ENCODE data around the gene PTPRN2.
"Not testable (repeated sequence)": the region's sequence is repeated elsewhere in the genome, so short reads cannot be mapped to it uniquely, and the experiment has no call there.

PTPRN2 gene

DNA sequence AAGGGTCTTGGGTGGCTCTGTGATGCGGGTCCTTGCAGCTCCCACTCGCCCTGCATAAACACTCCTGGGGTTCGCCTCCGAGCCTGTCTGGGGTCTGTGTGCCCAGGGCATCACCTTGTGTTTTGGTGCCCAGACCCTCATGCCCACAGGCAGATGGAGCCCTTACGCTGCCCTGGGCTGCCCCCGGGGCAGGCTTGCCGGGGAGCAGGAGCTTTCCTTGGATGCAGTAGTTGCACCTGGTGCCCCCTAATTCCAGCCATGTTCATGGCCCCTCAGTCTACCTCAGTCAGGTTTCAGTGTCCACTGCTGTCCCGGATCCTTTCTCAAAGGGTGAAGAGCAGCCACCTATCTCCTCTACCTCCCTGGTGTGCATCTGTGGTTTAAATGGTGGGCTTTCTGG lies 396.0 kb downstream of the PTPRN2 start:
- DNase-seq = no peak

DNA sequence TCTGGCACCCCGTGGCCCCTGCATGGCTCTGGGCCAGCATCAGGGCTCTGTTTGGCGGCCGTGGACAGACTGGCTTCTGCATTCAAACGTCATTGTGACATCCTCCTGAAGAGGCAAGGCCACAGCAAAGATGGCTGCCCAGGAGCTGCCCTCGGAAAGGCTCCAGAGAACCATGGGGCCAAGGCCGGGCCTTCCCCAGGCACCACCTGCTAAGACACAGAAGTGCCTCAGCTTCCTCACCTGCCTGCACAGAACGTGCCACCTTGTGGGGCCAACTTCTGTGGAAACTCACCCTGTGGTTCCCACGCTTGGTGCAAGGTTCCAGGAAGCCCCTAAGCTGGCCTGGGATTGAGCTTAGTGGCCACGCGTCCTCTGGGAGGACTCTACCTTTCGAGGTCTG lies 396.9 kb downstream of the PTPRN2 start:
- no peak for DNase-seq

DNA sequence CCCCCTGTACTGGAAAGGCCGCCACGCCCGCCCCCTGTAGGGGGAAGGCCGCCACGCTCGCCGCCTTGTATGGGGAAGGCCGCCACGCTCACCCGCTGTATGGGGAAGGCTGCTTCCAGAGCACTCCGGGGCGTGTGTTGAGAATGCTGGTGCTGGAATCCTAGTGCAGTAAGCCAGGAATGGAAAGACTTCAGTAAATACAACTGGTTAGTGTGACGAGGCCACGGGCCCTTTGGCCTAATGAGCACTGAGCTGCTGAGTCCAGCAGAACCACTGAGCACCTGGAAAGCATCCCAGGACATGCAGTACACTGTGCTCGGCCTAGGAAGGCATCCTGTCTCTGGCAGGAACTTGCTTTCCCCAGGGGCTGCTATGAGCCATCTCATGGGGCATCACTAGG lies 398.9 kb downstream of the PTPRN2 start:
- DNase-seq = no peak

DNA sequence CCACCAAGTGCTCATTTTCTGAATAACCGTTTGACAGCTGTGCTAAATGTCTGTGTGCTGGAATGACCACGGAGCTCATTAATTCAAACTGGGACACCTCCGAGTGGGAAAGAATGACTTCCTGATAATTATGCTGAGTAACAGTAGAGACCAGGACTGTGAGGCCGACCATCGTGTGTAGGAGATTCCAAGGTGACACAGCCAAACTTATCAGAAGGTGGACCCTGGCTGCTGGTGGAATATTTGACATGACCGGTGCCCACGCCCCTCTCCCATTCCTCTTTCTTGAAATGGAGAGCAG lies 400.0 kb downstream of the PTPRN2 start:
- DNase-seq = no peak

DNA sequence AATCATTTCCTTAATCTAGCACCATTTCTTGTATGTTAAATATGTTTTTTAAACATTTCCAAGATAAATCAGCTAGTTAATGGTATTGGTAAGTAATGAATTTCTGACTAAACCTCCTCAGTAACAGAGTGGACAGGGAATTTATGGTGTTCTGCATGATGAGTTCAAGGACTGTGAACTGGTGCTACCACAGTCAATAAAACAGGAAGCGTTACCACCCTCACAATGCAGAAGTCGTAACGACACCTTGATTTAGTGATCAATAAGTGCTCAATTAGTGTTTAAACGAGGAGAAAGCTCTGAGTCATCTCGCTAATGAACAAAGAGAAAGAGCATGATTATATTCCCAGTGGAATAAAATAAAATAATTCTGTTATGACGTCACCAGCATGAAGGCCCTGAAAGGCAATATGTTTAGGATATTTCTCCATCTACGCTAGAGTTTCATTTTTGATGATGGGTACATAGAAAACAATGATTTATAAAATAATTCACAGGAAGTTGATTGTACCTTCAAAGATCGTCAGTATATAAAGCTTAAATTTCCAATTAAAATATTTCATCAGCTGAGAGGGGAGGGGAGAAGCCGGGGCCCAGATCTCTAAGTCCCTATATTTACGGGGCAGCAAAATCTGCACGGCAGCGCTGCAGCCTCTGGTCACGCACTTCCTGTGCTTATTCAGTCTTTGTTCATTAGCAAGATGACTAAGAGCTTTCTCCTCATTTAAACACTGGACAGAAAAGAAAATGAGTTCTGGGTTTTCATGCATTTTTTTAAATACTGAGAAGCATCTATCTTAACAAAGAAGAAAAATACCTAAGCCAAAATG lies 400.5 kb downstream of the PTPRN2 start:
- peak; percentile 24 for DNase-seq

DNA sequence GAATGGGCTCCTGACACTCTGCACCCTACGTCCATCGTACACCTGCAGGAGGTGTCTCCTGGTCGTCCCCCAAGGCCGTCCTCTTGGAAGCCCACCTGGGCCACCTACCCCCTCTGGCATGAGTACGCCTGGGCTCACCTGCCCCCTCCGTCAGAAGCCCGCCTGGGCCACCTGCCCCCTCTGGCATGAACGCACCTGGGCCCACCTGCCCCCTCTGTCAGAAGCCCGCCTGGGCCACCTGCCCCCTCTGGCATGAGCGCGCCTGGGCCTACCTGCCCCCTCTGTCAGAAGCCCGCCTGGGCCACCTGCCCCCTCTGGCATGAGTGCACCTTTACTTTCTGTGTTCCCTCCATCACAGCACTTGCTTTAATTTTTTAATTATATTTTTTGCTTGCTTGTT lies 401.2 kb downstream of the PTPRN2 start:
- DNase-seq = no peak

DNA sequence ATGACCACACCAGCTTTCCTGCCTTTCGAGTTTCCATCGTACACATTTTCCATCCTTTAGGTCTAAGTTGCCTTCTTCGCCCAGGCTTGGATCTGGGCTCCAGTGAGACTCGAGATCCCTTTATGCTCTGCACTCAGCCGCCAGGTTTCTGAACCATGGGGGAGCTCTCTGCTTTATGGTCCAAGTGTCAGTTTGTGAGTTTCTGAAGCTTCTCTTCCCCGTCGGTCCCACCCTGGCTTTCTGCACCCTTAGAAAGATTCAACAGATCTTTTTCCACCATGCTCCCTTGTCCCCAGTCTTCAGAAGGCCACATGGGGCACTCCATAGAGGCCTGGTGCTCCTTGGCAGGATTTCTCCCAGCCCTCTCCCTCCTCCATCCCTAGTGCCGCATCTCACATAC lies 402.0 kb downstream of the PTPRN2 start:
- no peak for DNase-seq

DNA sequence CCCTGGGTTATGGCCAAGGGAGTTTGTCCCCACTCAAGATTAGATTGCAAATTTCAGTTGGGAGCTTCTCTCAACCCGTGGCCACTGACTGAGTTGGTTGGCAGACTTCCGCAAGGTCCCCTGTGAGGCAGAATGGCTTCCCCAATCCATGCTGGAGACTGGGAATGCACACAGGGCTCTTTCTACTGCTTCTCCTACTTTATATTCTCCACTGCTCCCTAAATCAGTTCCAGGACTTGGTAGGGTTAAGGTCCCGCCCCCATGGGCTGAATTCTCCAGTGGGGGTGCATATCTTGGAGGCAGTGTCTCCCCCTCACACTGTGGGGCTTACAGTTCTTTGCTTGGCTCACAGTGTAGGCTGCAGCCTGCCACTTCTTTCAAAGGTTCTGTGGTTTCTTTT lies 404.2 kb downstream of the PTPRN2 start:
- DNase-seq = no peak

DNA sequence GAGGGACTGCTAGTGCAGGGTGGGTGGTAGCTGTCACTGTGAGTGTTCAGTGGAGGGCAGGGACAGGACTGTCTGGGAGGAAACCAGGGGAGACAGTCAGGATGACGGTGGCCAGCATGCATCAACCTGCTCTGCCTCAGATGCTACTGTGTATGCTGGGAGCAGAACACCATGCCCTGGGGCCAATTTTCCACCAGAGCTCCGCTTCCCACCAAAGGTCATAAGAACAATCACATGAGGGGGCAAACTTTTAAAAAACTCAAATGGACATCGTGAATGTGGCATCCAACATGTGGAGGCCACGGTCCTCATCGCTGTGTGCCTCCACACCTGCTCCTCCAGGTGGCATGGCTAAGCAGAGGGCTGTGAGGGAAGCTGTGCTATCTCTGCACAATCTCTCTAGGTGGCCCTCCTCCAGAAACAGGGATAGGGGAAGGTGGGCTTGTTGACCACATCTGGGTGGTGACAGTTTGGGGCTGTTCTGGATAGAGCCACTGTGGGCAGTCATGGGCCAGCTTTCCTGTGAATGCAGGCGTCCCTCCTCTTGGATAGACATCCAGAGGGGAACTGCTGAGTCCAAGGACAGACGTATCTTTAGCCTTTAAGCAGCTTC lies 411.0 kb downstream of the PTPRN2 start:
- no peak for DNase-seq

DNA sequence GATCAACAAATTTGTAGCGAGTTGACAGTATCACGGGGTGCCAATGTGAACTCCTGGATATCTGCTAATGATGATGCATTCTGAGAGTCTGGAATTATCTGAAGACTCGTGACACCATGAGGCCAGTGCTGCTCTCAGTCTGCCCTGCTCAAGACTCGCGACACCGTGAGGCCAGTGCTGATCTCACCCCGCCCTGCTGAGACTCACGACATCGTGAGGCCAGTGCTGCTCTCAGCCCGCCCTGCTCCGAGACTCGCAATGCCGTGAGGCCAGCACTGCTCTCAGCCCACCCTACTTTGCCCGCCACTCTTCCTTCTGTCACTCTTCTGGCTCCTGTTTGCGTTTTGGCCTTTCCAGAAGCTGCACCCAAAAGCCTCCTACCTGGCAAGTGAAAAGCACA lies 411.8 kb downstream of the PTPRN2 start:
- DNase-seq = no peak

DNA sequence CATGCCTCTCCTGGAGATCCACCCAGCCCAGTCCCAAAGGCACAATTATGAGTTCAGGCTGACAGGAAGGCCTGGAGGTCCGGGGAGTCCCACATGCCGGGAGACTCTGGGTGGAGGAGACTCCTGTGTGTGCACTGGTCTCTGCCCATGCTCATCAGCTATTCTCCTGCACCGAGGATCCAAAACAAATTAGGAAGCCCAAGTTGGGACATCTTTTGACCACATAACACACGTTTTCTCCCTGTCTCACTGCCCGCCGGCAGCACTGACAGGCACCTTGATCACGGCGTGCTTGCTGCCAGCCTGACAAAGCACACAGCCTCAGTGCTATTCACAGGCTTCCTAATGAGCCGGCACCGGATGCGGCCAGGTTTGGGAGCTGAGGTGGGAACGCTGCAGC lies 412.7 kb downstream of the PTPRN2 start:
- no peak for DNase-seq

DNA sequence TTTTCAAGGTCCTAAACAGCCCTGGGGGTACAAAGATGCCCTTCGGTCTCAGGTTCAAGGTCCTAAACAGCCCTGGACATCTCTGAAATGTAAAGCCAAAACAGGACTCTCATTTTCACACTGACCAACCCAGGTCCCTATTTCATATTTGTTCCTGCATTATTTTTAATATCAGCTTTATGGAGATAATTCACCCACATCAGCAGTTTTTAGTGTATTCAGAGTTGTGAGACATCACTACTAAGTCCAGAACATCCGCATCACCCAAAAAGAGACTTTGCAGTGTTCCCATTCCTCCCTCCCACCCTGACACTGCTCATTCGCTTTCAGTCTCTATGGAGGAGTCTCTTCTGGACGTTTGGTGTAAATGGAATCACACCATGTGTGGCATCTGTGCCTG lies 420.2 kb downstream of the PTPRN2 start:
- DNase-seq = no peak

DNA sequence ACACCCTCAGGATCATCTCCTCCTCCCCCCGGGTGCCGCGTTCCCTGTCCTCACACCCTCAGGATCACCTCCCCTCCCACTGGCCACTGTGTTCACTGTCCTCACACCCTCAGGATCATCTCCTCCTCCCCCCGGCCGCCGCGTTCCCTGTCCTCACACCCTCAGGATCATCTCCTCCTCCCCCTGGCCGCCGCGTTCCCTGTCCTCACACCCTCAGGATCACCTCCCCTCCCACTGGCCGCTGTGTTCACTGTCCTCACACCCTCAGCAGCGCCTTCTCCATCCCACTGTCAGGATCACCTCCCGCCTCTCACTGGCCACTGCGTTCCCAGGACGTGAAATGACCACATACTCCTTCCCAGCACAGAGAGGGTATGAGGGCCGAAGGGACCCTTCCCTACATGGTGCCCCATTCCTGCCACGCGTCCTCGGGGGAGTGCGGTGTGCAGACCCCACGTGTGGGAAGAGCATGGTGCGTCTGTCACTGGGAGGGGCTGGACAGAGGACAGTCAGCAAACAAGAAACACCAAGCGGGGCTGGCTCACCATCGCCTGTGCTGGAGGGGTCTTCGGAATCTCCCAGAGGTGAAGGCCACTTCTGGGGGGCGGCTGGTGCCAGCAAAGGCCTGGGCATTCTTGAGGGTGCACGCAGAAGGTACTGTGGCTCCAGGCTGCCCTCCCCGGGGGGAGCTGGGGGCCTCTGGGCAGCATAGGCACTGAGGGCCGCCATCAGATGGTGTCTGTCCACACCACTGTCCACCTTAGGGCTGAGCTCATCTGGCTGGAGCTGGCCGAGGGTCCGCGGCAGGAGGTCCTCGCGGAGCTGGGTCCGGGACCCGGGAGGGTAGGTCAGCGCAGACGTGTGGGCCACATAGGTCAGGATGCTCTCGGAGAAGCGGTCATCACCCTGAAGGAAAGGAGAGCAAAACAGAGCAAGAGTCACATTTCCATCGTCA lies 421.0 kb downstream of the PTPRN2 start:
- DNase-seq = no peak

DNA sequence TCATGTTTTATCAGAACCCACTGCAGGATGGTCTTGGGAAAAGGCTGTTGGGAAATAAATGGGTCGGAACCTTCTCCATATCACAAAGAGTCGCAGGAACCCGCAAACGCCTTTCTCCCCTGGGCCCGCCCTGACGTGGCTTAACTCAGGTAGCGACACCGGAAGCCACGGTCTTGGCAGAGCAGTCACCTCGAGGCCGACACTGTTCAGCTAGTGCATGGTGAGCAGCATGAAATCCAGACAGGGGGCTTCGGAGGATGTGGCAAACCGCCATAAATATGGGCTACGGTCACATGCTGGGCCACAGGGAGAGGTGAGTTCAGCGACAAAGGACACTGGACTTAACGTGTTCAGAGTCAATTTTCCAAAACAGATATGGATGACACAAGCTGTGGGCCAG lies 421.9 kb downstream of the PTPRN2 start:
- DNase-seq = no peak

DNA sequence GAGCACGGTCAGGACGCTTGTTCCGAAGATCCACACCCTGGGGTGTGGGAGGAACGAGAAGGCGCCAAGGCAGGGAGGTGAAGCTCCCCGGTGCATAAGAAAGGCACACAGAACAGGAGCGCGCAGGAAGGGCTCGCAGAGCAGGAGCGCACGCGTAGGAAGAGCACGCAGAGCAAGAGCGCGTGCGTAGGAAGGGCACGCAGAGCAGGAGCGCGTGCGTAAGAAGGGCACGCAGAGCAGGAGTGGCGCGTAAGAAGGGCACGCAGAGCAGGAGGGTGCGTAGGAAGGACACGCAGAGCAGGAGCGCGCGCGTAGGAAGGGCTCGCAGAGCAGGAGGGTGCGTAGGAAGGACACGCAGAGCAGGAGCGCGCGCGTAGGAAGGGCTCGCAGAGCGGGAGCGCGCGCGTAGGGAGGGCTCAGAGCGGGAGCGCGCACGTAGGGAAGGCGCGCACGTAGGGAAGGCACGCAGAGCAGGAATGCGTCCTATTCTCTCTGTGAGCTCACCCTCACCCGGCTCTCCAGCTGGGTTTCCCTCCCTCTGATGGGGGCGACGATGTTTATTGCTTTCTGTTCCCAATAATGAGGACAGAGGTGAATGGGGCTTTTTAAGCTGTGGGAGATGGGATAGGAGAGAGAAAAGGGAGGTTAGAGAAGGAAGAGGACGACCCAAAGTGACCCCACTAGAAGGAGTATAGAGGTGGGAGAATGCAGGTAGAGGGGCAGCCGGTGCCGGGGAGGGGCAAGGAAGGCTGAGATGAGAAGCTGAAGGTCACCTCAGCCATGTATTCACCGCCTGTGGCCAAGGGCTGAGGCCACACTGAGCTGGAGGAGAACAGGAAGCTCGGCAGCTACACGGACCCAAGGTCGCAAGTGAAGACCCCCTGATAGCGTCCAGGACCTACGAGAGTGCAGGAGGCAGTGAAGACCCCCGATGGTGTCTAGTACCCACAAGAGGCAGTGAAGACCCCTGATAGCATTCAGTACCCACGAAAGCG lies 423.2 kb downstream of the PTPRN2 start:
- DNase-seq = peak; percentile 68

DNA sequence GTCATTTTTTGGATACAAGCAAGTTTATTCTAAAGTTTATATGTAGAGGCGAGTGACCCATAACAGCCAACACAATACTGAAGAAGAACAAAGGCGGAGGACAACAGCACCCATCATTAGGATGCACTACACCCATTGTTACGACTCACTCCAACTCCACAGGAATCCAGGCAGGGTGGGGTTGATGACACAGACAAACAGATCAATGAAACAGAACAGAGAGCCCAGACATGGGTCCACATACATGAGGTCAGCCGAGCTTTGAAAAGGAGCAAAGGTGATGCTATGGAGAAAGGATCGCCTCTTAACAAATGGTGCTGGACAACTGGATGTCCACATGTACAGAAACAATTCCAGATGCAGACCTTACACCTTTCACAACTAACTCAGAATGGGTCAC lies 426.4 kb downstream of the PTPRN2 start:
- DNase-seq = no peak

DNA sequence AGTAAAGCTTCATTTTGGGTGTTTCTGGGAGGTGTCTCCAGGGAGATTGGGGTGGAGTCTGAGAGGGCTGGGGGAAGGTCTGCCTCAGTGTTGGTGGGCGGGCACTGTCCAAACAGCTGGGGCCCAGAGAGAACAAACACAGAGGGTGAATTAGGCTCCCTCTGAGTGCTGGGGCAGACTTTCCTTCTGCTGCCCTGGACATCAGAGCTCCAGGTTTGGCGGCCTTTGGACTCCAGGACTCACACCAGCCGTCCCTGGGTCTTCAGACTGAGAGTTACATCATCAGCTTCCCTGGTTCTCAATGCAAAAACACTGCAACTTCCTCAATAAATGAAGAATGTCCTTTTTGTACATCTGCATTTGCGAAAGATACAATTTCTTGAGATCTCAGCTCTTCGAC lies 427.4 kb downstream of the PTPRN2 start:
- no peak for DNase-seq

DNA sequence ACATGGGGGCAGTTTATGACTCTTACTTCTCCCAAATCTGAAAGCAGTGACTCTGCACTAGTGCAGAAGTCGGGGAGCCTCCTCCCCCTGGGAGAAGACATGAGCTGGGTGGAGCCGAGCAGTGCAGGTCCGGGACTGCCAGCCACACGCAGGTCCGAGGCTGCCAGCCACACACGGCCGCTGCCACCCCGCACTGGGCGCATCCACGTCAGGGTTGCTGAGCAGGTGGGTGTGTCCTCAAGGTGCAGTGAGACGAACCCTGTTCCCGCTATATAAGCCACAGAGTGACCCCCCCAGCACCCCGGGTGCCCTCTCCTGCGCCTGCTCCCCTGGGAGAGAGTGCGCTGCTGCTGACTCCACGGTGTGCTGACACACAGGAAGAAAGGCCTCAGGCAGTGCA lies 430.2 kb downstream of the PTPRN2 start:
- DNase-seq = no peak

DNA sequence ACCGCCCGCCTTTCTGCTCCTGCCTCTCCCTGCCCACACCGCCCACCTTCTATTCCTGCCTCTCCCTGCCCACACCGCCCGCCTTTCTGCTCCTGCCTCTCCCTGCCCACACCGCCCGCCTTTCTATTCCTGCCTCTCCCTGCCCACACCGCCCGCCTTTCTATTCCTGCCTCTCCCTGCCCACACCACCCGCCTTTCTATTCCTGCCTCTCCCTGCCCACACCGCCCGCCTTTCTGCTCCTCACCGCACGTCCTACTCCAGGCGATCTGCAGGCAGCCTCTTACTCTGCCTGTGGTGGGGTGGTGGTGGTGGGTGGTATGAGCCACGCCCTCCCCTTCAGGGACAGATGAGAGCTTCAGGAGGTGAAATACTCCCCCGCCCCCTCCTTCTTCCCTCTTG lies 436.4 kb downstream of the PTPRN2 start:
- not testable (repeated sequence) for DNase-seq

DNA sequence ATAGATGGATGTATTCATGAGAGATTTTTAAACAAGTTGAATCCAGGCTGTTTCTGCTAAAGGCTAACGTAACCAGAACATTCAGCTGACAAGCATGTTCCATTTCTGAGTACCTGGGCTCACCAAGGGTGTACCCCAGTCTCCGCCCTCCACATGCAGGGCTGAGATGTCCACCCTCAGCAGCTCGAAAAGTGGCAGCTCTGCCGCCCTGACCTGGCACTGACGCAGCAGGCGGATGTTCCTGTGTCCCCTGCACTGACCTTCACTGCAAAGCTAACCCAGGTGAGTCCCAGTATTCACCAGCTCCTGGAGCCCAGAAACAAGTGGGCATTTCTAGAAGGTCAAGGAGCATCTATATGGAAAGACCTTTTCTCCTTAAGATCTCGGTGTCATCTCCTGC lies 437.4 kb downstream of the PTPRN2 start:
- no peak for DNase-seq

DNA sequence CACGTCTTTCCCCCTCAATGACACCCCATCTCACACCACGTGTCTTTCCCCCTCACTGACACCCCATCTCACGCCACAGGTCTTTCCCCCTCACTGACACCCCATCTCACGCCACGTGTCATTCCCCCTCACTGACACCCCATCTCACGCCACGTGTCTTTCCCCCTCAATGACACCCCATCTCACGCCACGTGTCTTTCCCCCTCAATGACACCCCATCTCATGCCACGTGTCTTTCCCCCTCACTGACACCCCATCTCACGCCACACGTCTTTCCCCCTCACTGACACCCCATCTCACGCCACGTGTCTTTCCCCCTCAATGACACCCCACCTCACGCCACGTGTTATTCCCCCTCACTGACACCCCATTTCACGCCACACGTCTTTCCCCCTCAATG lies 440.2 kb downstream of the PTPRN2 start:
- DNase-seq = not testable (repeated sequence)

DNA sequence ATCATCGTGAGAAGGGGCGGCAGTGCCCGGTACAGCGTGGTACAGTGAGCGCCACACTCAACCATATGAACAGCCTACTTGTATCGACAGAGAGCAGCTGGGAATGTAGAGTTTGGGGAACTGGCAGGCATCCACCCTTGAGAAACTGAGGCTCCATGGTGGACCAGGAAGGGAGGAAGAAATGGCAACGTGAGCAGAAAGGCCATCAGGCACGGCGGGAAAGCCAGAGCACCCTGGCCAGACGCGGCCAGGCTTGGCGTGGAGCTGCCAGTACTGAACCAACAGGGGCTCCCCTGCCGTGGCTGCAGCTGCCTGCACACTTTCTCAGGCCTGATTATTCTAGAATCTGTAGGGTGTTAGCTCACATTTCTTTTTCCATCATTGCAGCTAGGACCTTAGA lies 442.3 kb downstream of the PTPRN2 start:
- DNase-seq = no peak
